ENCODE results near the gene DHX57. TPM values are rescaled to one million over a fixed set of nuclear protein-coding genes. Genes with fewer than 3 reads are reported as not detected.
"Not testable (repeated sequence)": the region's sequence is repeated elsewhere in the genome, so short reads cannot be mapped to it uniquely, and the experiment has no call there.

The DHX57 gene
- total and polyA plus RNA-seq, 2 donors (not counting 3 experiments of a cell fraction or from before 2014, with no cell fraction given) = 8.7 to 28.2 TPM

GRCh38 chr2:38797250-38797676 lies 78.5 kb downstream of the DHX57 start:
- CTCF ChIA-PET = interaction anchor here (1.0 kb wide), 1 partner anchor 35 kb away, joined by 3 read pairs; no protein-coding TSS in a partner anchor
- Histone ChIP-seq H3K4me1 (ENCODE audit: control insufficient read depth, extremely low read depth, insufficient read depth, low read length) (no peaks in the 10 kb centered on the region), H4K20me1 (replicated peaks; ENCODE audit: control insufficient read depth, extremely low read depth, insufficient read depth, low read length) (no peaks in the 10 kb centered on the region), H2AFZ (ENCODE audit: low read depth, low read length) (no peak overlapping the region), H3K4me3 (replicated peaks in 1 of 3; ENCODE audit: insufficient read depth in 1 of 3, low read depth in 1 of 3, low read length in 3 of 3) (no peak overlapping the region), H3K9ac (replicated peaks; ENCODE audit: extremely low read depth, insufficient read depth, low read length) (no peak overlapping the region), H3K27ac (ENCODE audit: insufficient read depth, low read depth, low read length) (peak overlapping the region; percentile 9), H3K79me2 (ENCODE audit: control insufficient read depth, insufficient read depth, low read length) (no peaks in the 10 kb centered on the region), H3K4me2 (ENCODE audit: insufficient read depth, low read length) (no peak overlapping the region), H3K36me3 (ENCODE audit: control insufficient read depth in 2 of 2, extremely low read depth in 1 of 2, insufficient read depth in 2 of 2, low read length in 2 of 2) (no peaks in the 10 kb centered on the region), H3K27me3 (ENCODE audit: control insufficient read depth in 2 of 2, insufficient read depth in 2 of 2, low read length in 2 of 2) (no peaks in the 10 kb centered on the region), H3K9me3 (replicated peaks; ENCODE audit: control insufficient read depth, insufficient read depth, low read length) (no peaks in the 10 kb centered on the region), H3K9me1 (replicated peaks; ENCODE audit: control insufficient read depth, extremely low read depth, insufficient read depth, low read length) (no peaks in the 10 kb centered on the region)
- POLR2A ChIA-PET = interaction anchor here (2.2 kb wide), 1 partner anchor 46 kb away, joined by 12 read pairs; the partner anchor contains the start of gene SRSF7
- TF ChIP-seq GATA2 (IDR thresholded peaks at IDR 0.05; ENCODE audit: insufficient read depth, insufficient read length, low read depth, low read length) = no peak
- peak; percentile 91 for TF ChIP-seq JUN (IDR thresholded peaks at IDR 0.05; ENCODE audit: borderline replicate concordance, insufficient read depth, insufficient read length, low read depth)
- intact Hi-C loops (cut with micrococcal nuclease) (loop anchor here (1.0 kb wide), 1 partner anchor 46 kb away; the partner anchor contains the start of gene SRSF7), dilution Hi-C loops (cut with MboI; ENCODE audit: extremely low pct_ligation_motif_present, low sequenced_read_pairs) (no loop called here)
- peak; percentile 71 for FAIRE-seq
- peak; percentile 71 for DNase-seq (ENCODE audit: low read depth, low spot score)
- BruUV-seq (replicated peaks) = no TSS peak

GRCh38 chr2:38795016-38795415 lies 80.7 kb downstream of the DHX57 start:
- intact Hi-C loops (cut with micrococcal nuclease); POLR2A ChIA-PET; DNase-seq (ENCODE audit: low read depth, low spot score); H2AFZ ChIP-seq (ENCODE audit: low read depth, low read length); H3K4me1 ChIP-seq (ENCODE audit: control insufficient read depth, extremely low read depth, insufficient read depth, low read length); dilution Hi-C loops (cut with MboI; ENCODE audit: extremely low pct_ligation_motif_present, low sequenced_read_pairs); BruUV-seq (replicated peaks); H3K9me1 ChIP-seq (replicated peaks; ENCODE audit: control insufficient read depth, extremely low read depth, insufficient read depth, low read length); H3K79me2 ChIP-seq (ENCODE audit: control insufficient read depth, insufficient read depth, low read length); CTCF ChIA-PET; H3K27ac ChIP-seq (ENCODE audit: insufficient read depth, low read depth, low read length); H3K9me3 ChIP-seq (replicated peaks; ENCODE audit: control insufficient read depth, insufficient read depth, low read length); FAIRE-seq; H3K9ac ChIP-seq (replicated peaks; ENCODE audit: extremely low read depth, insufficient read depth, low read length); H3K36me3 ChIP-seq (ENCODE audit: control insufficient read depth in 2 of 2, extremely low read depth in 1 of 2, insufficient read depth in 2 of 2, low read length in 2 of 2); H3K4me2 ChIP-seq (ENCODE audit: insufficient read depth, low read length); H4K20me1 ChIP-seq (replicated peaks; ENCODE audit: control insufficient read depth, extremely low read depth, insufficient read depth, low read length); H3K27me3 ChIP-seq (ENCODE audit: control insufficient read depth in 2 of 2, insufficient read depth in 2 of 2, low read length in 2 of 2); H3K4me3 ChIP-seq (replicated peaks in 1 of 3; ENCODE audit: insufficient read depth in 1 of 3, low read depth in 1 of 3, low read length in 3 of 3): not testable (repeated sequence)
